Peyer's patch (tissue), 4 donors: Measurements from ENCODE around the gene ARHGEF1. TPM values are rescaled to one million over a fixed set of nuclear protein-coding genes. Genes with fewer than 3 reads are reported as not detected.

Experiments
- DNase-seq, 3 donors: peaks; one replicate each; pipeline ENCODE4 v3.0.0-alpha.2; 2017 to 2019
- H3K27ac ChIP-seq, 4 donors: fragments of 200-600 bp; sonication (generic); one replicate each; pipeline ENCODE4 v1.5.1; 2016 to 2019
- H3K27me3 ChIP-seq, 2 donors: fragments of 200-600 bp; sonication (generic); one replicate each; pipeline ENCODE4 v1.5.1; 2019
- H3K36me3 ChIP-seq, 3 donors: fragments of 200-600 bp; sonication (generic); one replicate each; pipeline ENCODE4 v1.5.1; 2016 to 2019
- H3K4me1 ChIP-seq, 4 donors: fragments of 200-600 bp; sonication (generic); one replicate each; pipeline ENCODE4 v1.5.1; 2016 to 2019
- H3K4me3 ChIP-seq, 4 donors: fragments of 200-600 bp; sonication (generic); 1 replicate in 3 of 4; 2 replicates in 1 of 4; pipeline ENCODE4 v1.5.1; 2016 to 2019; ENCODE audit warnings: mild to moderate bottlenecking in 1 of 4
- H3K9me3 ChIP-seq, 4 donors: fragments of 200-600 bp; sonication (generic); one replicate each; pipeline ENCODE4 v1.5.1; 2016 to 2019; ENCODE audit warnings: mild to moderate bottlenecking in 1 of 4
- CTCF ChIP-seq, 6 experiments: fragments of 450-650 bp in 4 of 6; fragments of 200-600 bp in 2 of 6; sonication (generic) in 1 of 6; IDR thresholded peaks; one replicate each; pipeline ENCODE4 v1.5.1; 2017 to 2019; ENCODE audit warnings: antibody characterized with exemption in 6 of 6, mild to moderate bottlenecking in 3 of 6, moderate library complexity in 1 of 6
- POLR2A ChIP-seq, 2 donors: fragments of 450-650 bp; IDR thresholded peaks; one replicate each; pipeline ENCODE4 v1.5.1; 2017; ENCODE audit warnings: antibody characterized with exemption in 2 of 2, mild to moderate bottlenecking in 2 of 2, moderate library complexity in 2 of 2
- total RNA-seq, 4 donors: library from RNA; depleted of rRNA; stranded (reverse); fragments of >200 nt; gene quantifications; one replicate each; pipeline ENCODE4 v1.1.0, GENCODE V29; 2016

Gene ARHGEF1
- total RNA-seq, 4 donors from 2014 or later = 90.0 to 368 (median 148) TPM

DNA sequence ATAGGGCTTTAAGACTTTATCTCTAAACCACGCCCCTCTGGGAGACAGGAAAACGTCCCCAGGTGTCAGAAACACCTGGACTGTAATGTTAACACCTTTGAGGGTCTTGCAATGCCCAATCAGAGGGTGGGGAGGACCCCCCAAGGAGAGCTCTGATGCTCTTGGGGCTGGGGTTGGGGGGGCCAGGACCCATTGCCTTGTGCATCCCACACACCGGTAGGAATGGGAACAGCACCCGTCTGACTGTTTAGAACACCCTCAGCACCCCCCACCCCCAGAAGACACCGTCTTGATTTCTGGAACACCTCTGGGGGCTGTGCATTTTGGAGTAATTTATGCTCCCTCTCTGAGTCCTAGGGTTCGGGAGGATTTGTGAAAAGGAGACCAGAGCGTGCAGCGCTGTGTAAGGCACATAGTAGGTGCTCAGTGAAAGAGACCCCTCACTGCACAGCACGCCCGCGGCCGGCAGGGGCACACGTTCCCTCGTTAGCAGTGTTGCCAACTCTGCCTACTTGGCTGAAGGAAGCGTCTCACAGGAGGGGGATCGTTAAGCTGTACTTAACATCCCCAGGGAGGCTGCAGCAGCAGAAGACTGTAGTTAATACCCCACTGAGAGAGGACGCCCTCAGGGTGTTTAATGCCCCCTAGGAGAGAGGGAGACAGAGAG lies 48.1 kb downstream of the ARHGEF1 start:
- Histone ChIP-seq H3K9me3 (no peaks in the 10 kb centered on the region), H3K4me1 (peaks cover 0 to 36% (median 19%) of the 10 kb centered on the region in 4 donors), H3K27ac (no peak overlapping the region), H3K4me3 (no peak overlapping the region), H3K36me3 (no peaks in the 10 kb centered on the region), H3K27me3 (peaks cover 0 to 37% of the 10 kb centered on the region in 2 donors)
- TF ChIP-seq POLR2A (IDR thresholded peaks at IDR 0.05) (no peak), CTCF (IDR thresholded peaks at IDR 0.05) (peak in 1 of 6 experiments; percentile 6)
- no peak for DNase-seq

- H3K9me3 ChIP-seq = no peaks in the 10 kb centered on the region
- no peak overlapping the region for H3K4me3 ChIP-seq
- DNase-seq = no peak
- no peaks in the 10 kb centered on the region for H3K36me3 ChIP-seq
- peaks cover 0 to 37% (median 18%) of the 10 kb centered on the region in 4 donors for H3K4me1 ChIP-seq
- TF ChIP-seq POLR2A (IDR thresholded peaks at IDR 0.05) (no peak), CTCF (IDR thresholded peaks at IDR 0.05) (no peak)
- peaks cover 0 to 32% of the 10 kb centered on the region in 2 donors for H3K27me3 ChIP-seq
- no peak overlapping the region for H3K27ac ChIP-seq
Observed at GRCh38 chr19:41932259-41932719, 49.3 kb downstream of the ARHGEF1 start.

- no peak overlapping the region for H3K4me3 ChIP-seq
- H3K4me1 ChIP-seq = peaks cover 0 to 34% (median 15%) of the 10 kb centered on the region in 4 donors
- H3K27ac ChIP-seq = no peak overlapping the region
- no peak for TF ChIP-seq POLR2A (IDR thresholded peaks at IDR 0.05)
- no peak for TF ChIP-seq CTCF (IDR thresholded peaks at IDR 0.05)
- no peaks in the 10 kb centered on the region for H3K9me3 ChIP-seq
- no peaks in the 10 kb centered on the region for H3K36me3 ChIP-seq
- no peak for DNase-seq
- H3K27me3 ChIP-seq = peaks cover 0 to 26% of the 10 kb centered on the region in 2 donors
Observed at GRCh38 chr19:41932720-41933332, 49.8 kb downstream of the ARHGEF1 start.

DNA sequence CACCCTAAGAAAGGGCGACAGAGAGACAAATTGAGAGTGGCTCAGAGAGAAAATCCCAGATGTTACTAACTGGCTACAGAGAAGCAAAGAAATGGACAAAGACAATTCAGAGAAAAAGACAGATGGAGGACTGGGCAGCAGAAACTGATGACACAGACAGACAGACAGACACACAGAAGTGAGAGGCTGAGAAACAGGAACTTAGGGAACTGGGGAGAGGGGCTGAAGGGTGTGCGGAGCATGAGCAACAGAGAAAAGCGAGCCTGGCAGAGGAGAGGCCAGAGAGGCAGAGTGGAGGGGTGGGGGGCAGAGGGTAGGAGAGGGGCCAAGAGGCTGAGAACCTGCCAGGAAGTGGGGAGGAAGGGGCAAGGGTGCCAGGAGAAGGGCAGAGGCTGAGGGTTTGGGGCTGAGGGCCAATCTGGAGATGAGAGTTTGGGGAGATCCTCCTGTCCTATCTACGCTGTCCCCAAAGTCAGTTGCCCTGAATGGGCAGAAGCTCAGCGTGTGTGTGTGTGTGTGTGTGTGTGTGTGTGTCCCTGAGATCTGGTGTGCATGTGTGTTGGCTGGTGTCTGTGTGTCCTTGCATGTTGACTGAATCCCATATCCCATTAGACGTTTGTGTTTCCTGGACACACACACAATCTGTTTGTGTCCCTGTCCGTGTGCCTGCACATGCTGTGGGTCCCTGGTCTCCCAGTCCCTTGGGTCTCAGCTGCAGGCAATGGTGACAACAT lies 50.9 kb downstream of the ARHGEF1 start:
- DNase-seq = no peak
- Histone ChIP-seq H3K4me3 (no peak overlapping the region), H3K27me3 (peaks cover 0 to 24% of the 10 kb centered on the region in 2 donors), H3K36me3 (no peaks in the 10 kb centered on the region), H3K4me1 (peaks cover 0 to 23% (median 13%) of the 10 kb centered on the region in 4 donors), H3K27ac (no peak overlapping the region), H3K9me3 (no peaks in the 10 kb centered on the region)
- TF ChIP-seq POLR2A (IDR thresholded peaks at IDR 0.05) = no peak
- no peak for TF ChIP-seq CTCF (IDR thresholded peaks at IDR 0.05)

DNA sequence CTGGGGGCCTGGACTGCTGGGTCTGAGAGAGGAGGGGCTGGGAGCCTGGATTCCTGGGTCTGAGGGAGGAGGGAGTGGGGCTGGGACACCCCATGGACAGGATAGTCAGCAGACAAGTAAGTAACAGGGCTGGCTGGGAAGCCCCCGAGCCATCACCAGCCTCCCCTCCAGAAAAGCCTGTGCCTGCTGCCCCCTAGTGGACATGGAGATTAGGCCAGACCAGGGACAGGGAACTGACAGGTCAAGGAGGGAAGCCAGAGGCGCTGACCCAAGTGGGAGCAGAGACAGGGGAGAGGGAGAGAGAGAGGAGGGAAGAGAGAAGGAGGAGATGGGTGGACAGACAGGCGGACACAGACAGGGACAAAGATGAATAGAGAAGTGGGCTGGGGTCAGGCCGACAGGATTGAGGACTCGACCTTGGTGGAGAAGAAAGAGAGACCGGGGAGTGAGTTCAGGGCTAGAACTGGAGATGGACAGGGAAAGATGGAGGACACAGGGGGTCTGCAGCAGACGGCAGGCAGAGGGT lies 51.9 kb downstream of the ARHGEF1 start:
- peaks cover 0 to 21% of the 10 kb centered on the region in 2 donors for H3K27me3 ChIP-seq
- no peak overlapping the region for H3K4me3 ChIP-seq

More for the DNA sequence above, 51.9 kb downstream of the ARHGEF1 start:
- Histone ChIP-seq H3K4me1 (peaks cover 0 to 17% (median 6%) of the 10 kb centered on the region in 4 donors), H3K36me3 (no peaks in the 10 kb centered on the region), H3K9me3 (no peaks in the 10 kb centered on the region), H3K27ac (no peak overlapping the region)
- peak; percentile 78 to 90 (median 85) for DNase-seq
- TF ChIP-seq CTCF (IDR thresholded peaks at IDR 0.05) = peak; percentile 67 to 89 (median 80)
- no peak for TF ChIP-seq POLR2A (IDR thresholded peaks at IDR 0.05)
